Glutamatergic neuron (in vitro differentiated cells): ENCODE data around the gene PDE2A. TPM values are rescaled to one million over a fixed set of nuclear protein-coding genes. Genes with fewer than 3 reads are reported as not detected.

Experiments used
- DNase-seq: peaks from one replicate; pipeline ENCODE4 v3.0.0; 2022
- H3K27ac Mint-ChIP-seq: one replicate; pipeline ENCODE4 v1.8.0; 2020; ENCODE audit warnings: mild to moderate bottlenecking, mixed read lengths, inconsistent platforms; ENCODE audit not compliant: unreplicated experiment
- H3K27me3 Mint-ChIP-seq: one replicate; pipeline ENCODE4 v1.8.0; 2020; ENCODE audit warnings: mild to moderate bottlenecking, moderate library complexity, mixed read lengths, inconsistent platforms; ENCODE audit not compliant: unreplicated experiment
- H3K36me3 Mint-ChIP-seq: one replicate; pipeline ENCODE4 v1.8.0; 2020; ENCODE audit warnings: mild to moderate bottlenecking, mixed read lengths, inconsistent platforms; ENCODE audit not compliant: unreplicated experiment
- H3K4me1 Mint-ChIP-seq: one replicate; pipeline ENCODE4 v1.8.0; 2020; ENCODE audit warnings: mild to moderate bottlenecking, low read depth, mixed read lengths, inconsistent platforms; ENCODE audit not compliant: unreplicated experiment
- H3K4me3 Mint-ChIP-seq: one replicate; pipeline ENCODE4 v1.8.0; 2020; ENCODE audit warnings: mild to moderate bottlenecking, mixed read lengths, inconsistent platforms; ENCODE audit not compliant: unreplicated experiment
- H3K9me3 Mint-ChIP-seq: one replicate; pipeline ENCODE4 v1.8.0; 2020; ENCODE audit warnings: mild to moderate bottlenecking, moderate library complexity, mixed read lengths, inconsistent platforms; ENCODE audit not compliant: unreplicated experiment
- CTCF ChIP-seq: fragments of 200-600 bp; sonication (generic); IDR thresholded peaks from one replicate; pipeline ENCODE4 v1.5.0; 2021; ENCODE audit not compliant: partially characterized antibody, unreplicated experiment
- total RNA-seq: library from RNA; stranded (reverse); fragmentation: NEBNext Ultra II Directional; extraction: Animal tissue kit (Norgen Biotek cat#: 25700); gene quantifications from one replicate; pipeline ENCODE4 v1.2.1, GENCODE V29; 2021; ENCODE audit not compliant: unreplicated experiment

Gene PDE2A
- total RNA-seq, 1 donor from 2014 or later: 16.9 TPM

- Mint-ChIP-seq H3K9me3 (peaks cover 5% of the 10 kb centered on the region), H3K36me3 (peaks cover 4% of the 10 kb centered on the region), H3K4me1 (peaks cover 5% of the 10 kb centered on the region), H3K27ac (peak overlapping the region; percentile 56), H3K4me3 (no peak overlapping the region), H3K27me3 (peaks cover 31% of the 10 kb centered on the region)
- no peak for TF ChIP-seq CTCF
- DNase-seq: peak; percentile 9
Observed at GRCh38 chr11:72586321-72587090, 87.7 kb downstream of the PDE2A start.

- DNase-seq: peak; percentile 67
- H3K4me1 Mint-ChIP-seq: peaks cover 3% of the 10 kb centered on the region
- H3K36me3 Mint-ChIP-seq: peaks cover 4% of the 10 kb centered on the region
- H3K9me3 Mint-ChIP-seq: peaks cover 3% of the 10 kb centered on the region
- H3K4me3 Mint-ChIP-seq: no peak overlapping the region
- TF ChIP-seq CTCF: peak; percentile 92
- H3K27ac Mint-ChIP-seq: no peak overlapping the region
- H3K27me3 Mint-ChIP-seq: peaks cover 24% of the 10 kb centered on the region
Observed at GRCh38 chr11:72585762-72586311, 88.4 kb downstream of the PDE2A start.

GRCh38 chr11:72584939-72585597 is 89.2 kb downstream of the PDE2A start:
- Mint-ChIP-seq H3K9me3 (peaks cover 1% of the 10 kb centered on the region), H3K4me3 (peak overlapping the region; percentile 58), H3K27ac (no peak overlapping the region), H3K4me1 (peaks cover 3% of the 10 kb centered on the region), H3K27me3 (peaks cover 21% of the 10 kb centered on the region), H3K36me3 (peaks cover 4% of the 10 kb centered on the region)
- TF ChIP-seq CTCF: no peak
- no peak for DNase-seq

- Mint-ChIP-seq H3K27me3 (peaks cover 21% of the 10 kb centered on the region), H3K36me3 (peaks cover 4% of the 10 kb centered on the region), H3K4me3 (peak overlapping the region; percentile 58), H3K9me3 (peaks cover 1% of the 10 kb centered on the region), H3K27ac (no peak overlapping the region), H3K4me1 (peaks cover 3% of the 10 kb centered on the region)
- DNase-seq: peak; percentile 27
- TF ChIP-seq CTCF: no peak
Observed at GRCh38 chr11:72584293-72584938, 89.8 kb downstream of the PDE2A start.
